ENCODE measurements around the gene NIPAL3.
"Not testable (repeated sequence)": the region's sequence is repeated elsewhere in the genome, so short reads cannot be mapped to it uniquely, and the experiment has no call there.

NIPAL3 gene

DNA sequence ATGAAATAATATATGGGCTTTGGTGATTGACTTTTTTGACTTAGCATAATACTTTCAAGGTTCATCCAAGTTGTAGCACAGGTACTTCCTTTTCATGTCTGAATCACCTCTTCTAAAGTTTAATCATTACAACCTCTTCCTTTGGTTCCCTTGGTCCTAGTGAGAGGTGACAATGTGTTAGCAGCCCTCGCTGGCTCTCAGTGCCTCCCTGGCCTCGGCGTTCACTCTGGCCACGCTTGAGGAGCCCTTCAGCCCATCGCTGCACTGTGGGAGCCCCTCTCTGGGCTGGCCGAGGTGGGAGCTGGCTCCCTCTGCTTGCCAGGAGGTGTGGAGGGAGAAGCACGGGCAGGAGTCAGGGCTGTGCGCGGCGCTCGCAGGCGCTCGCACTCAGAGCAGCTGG is 74.1 kb downstream of the NIPAL3 start:
- POLR2A ChIA-PET: no interaction called here
- no peak for DNase-seq (ENCODE audit: extremely low spot score)
- TF ChIP-seq SP1 (IDR thresholded peaks at IDR 0.05) (no peak), FOXM1 (IDR thresholded peaks at IDR 0.05; ENCODE audit: borderline replicate concordance) (no peak), ELF4 (IDR thresholded peaks at IDR 0.05) (no peak), NFRKB (IDR thresholded peaks at IDR 0.05) (no peak), ARNT (IDR thresholded peaks at IDR 0.05) (no peak), BHLHE40 (IDR thresholded peaks at IDR 0.05; ENCODE audit: borderline replicate concordance) (no peak), TARDBP (IDR thresholded peaks at IDR 0.05) (no peak), FOXK2 (IDR thresholded peaks at IDR 0.05) (no peak), PKNOX1 (IDR thresholded peaks at IDR 0.05) (no peak), LEF1 (IDR thresholded peaks at IDR 0.05; ENCODE audit: borderline replicate concordance) (no peak), L3MBTL2 (conservative IDR thresholded peaks at IDR 0.05) (no peak), ZNF384 (IDR thresholded peaks at IDR 0.05) (no peak), FOXA1 (IDR thresholded peaks at IDR 0.05) (no peak), CTBP1 (IDR thresholded peaks at IDR 0.05; ENCODE audit: borderline replicate concordance) (no peak)
- CTCF ChIA-PET: no interaction called here

DNA sequence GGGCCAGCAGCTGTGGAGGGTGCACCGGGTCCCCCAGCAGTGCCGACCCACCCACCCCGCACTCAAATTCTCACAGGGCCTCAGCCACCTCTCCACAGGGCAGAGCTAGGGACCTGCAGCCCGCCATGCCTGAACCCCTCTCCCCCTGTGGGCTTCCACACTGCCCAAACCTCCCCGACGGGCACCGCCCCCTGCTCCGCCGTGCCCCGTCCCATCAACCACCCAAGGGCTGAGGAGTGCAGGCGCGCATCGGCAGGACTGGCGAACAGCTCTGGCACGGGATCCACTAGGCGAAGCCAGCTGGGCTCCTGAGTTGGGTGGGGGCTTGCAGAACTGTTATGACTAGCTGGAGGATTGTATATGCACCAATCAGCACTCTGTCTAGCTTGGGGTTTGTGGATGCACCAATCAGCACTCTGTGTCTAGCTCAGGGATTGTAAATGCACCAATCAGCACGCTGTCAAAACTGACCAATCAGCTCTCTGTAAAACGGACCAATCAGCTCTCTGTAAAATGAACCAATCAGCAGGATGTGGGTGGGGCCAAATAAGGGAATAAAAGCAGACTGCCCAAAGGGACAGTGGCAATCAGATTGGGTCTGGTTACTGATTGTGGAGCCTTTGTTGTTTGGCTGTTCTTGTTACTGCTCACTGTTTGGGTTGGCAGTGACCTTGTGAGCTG is 74.6 kb downstream of the NIPAL3 start:
- no peak for TF ChIP-seq FOXM1 (IDR thresholded peaks at IDR 0.05; ENCODE audit: borderline replicate concordance)
- TF ChIP-seq CTBP1 (IDR thresholded peaks at IDR 0.05; ENCODE audit: borderline replicate concordance): no peak
- TF ChIP-seq SP1 (IDR thresholded peaks at IDR 0.05): no peak
- TF ChIP-seq HDGF (IDR thresholded peaks at IDR 0.05; ENCODE audit: borderline replicate concordance): no peak
- no peak for TF ChIP-seq TARDBP (IDR thresholded peaks at IDR 0.05)
- TF ChIP-seq FOXK2 (IDR thresholded peaks at IDR 0.05): no peak
- TF ChIP-seq FOXA1 (IDR thresholded peaks at IDR 0.05): no peak
- no peak for TF ChIP-seq ELF4 (IDR thresholded peaks at IDR 0.05)
- CTCF ChIA-PET: no interaction called here
- no peak for DNase-seq (ENCODE audit: extremely low spot score)
- POLR2A ChIA-PET: interaction anchor here (3.3 kb wide), 1 partner anchor 12 kb away, joined by 20 read pairs; the partner anchor contains the start of gene RCAN3

GRCh38 chr1:24491577-24492360 is 76.2 kb downstream of the NIPAL3 start:
- ChIA-PET POLR2A (interaction anchor here (3.3 kb wide), 1 partner anchor 10 kb away, joined by 20 read pairs; the partner anchor contains the start of gene RCAN3), CTCF (interaction anchor here (0.8 to 1.1 kb wide), 2 partner anchors 9 to 79 kb away, joined by 3 to 6 read pairs; no protein-coding TSS in a partner anchor)
- DNase-seq (ENCODE audit: extremely low spot score): no peak
- TF ChIP-seq SUZ12 (IDR thresholded peaks at IDR 0.05) (no peak), BHLHE40 (IDR thresholded peaks at IDR 0.05; ENCODE audit: borderline replicate concordance) (no peak), ELF4 (IDR thresholded peaks at IDR 0.05) (no peak), FOXA1 (IDR thresholded peaks at IDR 0.05) (no peak), FOXM1 (IDR thresholded peaks at IDR 0.05; ENCODE audit: borderline replicate concordance) (no peak), TARDBP (IDR thresholded peaks at IDR 0.05) (no peak), L3MBTL2 (conservative IDR thresholded peaks at IDR 0.05) (no peak), LEF1 (IDR thresholded peaks at IDR 0.05; ENCODE audit: borderline replicate concordance) (no peak), ZNF384 (IDR thresholded peaks at IDR 0.05) (no peak), NFRKB (IDR thresholded peaks at IDR 0.05) (no peak), FOXK2 (IDR thresholded peaks at IDR 0.05) (no peak), ARNT (IDR thresholded peaks at IDR 0.05) (no peak), SP1 (IDR thresholded peaks at IDR 0.05) (no peak), HDGF (IDR thresholded peaks at IDR 0.05; ENCODE audit: borderline replicate concordance) (no peak), PKNOX1 (IDR thresholded peaks at IDR 0.05) (no peak), CTBP1 (IDR thresholded peaks at IDR 0.05; ENCODE audit: borderline replicate concordance) (no peak)

- POLR2A ChIA-PET: interaction anchor here (3.3 kb wide), 1 partner anchor 9 kb away, joined by 20 read pairs; the partner anchor contains the start of gene RCAN3
- DNase-seq (ENCODE audit: extremely low spot score); CTCF ChIA-PET: not testable (repeated sequence)
Measured at GRCh38 chr1:24492935-24493334, 77.3 kb downstream of the NIPAL3 start.

DNA sequence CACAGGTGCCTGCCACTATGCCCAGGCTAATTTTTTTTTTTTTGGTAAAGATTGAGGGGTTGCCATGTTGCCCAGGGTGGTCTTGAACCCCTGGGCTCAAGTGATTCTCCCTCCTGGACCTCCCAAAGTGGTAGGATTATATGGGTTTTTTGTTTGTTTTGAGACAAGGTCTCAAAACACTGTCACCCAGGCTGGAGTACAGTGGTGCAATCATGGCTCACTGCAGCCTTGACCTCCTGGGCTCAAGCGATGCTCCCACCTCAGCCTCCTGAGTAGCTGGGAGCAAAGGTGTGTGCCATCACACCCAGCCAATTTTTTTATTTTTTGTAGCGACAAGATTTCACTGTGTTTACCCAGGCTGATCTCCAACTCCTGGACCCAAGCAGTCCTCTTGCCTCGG is 78.2 kb downstream of the NIPAL3 start:
- TF ChIP-seq ELF4 (IDR thresholded peaks at IDR 0.05) (no peak), BHLHE40 (IDR thresholded peaks at IDR 0.05; ENCODE audit: borderline replicate concordance) (no peak), FOXM1 (IDR thresholded peaks at IDR 0.05; ENCODE audit: borderline replicate concordance) (no peak)
- POLR2A ChIA-PET: no interaction called here
- DNase-seq (ENCODE audit: extremely low spot score): no peak
- CTCF ChIA-PET: no interaction called here

- DNase-seq (ENCODE audit: extremely low spot score): no peak
- TF ChIP-seq ELF4 (IDR thresholded peaks at IDR 0.05) (no peak), SUZ12 (IDR thresholded peaks at IDR 0.05) (no peak), FOXM1 (IDR thresholded peaks at IDR 0.05; ENCODE audit: borderline replicate concordance) (no peak), CTBP1 (IDR thresholded peaks at IDR 0.05; ENCODE audit: borderline replicate concordance) (no peak), ZNF384 (IDR thresholded peaks at IDR 0.05) (no peak), SP1 (IDR thresholded peaks at IDR 0.05) (no peak), PKNOX1 (IDR thresholded peaks at IDR 0.05) (no peak), FOXA1 (IDR thresholded peaks at IDR 0.05) (no peak), NFRKB (IDR thresholded peaks at IDR 0.05) (no peak)
- POLR2A ChIA-PET: no interaction called here
- CTCF ChIA-PET: no interaction called here
Measured at GRCh38 chr1:24498589-24498988, 83.0 kb downstream of the NIPAL3 start.
